Type B pancreatic cell (in vitro differentiated cells): ENCODE results near the gene LRRC17. TPM values are rescaled to one million over a fixed set of nuclear protein-coding genes. Genes with fewer than 3 reads are reported as not detected.

Experiments used
- DNase-seq: peaks from one replicate; pipeline ENCODE4 v3.0.0; 2021; ENCODE audit warnings: mixed read lengths; ENCODE audit not compliant: unreplicated experiment; ENCODE audit errors: extremely low spot score
- H3K27ac Mint-ChIP-seq: 2 replicates; pipeline ENCODE4 v1.8.0; 2021; ENCODE audit warnings: mild to moderate bottlenecking, mixed read lengths
- H3K27me3 Mint-ChIP-seq: 2 replicates; pipeline ENCODE4 v1.8.0; 2021; ENCODE audit warnings: mixed read lengths
- H3K36me3 Mint-ChIP-seq: 2 replicates; pipeline ENCODE4 v1.8.0; 2021; ENCODE audit warnings: mixed read lengths
- H3K4me1 Mint-ChIP-seq: one replicate; pipeline ENCODE4 v1.8.0; 2021; ENCODE audit warnings: mixed read lengths; ENCODE audit not compliant: unreplicated experiment
- H3K4me3 Mint-ChIP-seq: 2 replicates; pipeline ENCODE4 v1.8.0; 2021; ENCODE audit warnings: mild to moderate bottlenecking, mixed read lengths
- H3K9me3 Mint-ChIP-seq: 2 replicates; pipeline ENCODE4 v1.8.0; 2021; ENCODE audit warnings: mixed read lengths
- total RNA-seq: library from RNA; stranded (reverse); gene quantifications from 2 replicates; pipeline ENCODE4 v1.2.1, GENCODE V29; 2021; ENCODE audit warnings: low replicate concordance
- TF ChIP-seq, protein P1 (sequence below): fragments of 200-600 bp; sonication (generic); conservative IDR thresholded peaks from 2 replicates; pipeline ENCODE4 v1.5.0; 2021; ENCODE audit warnings: antibody characterized with exemption, mild to moderate bottlenecking

The LRRC17 gene
- total RNA-seq, 1 donor from 2014 or later, result 68.3 TPM

DNA sequence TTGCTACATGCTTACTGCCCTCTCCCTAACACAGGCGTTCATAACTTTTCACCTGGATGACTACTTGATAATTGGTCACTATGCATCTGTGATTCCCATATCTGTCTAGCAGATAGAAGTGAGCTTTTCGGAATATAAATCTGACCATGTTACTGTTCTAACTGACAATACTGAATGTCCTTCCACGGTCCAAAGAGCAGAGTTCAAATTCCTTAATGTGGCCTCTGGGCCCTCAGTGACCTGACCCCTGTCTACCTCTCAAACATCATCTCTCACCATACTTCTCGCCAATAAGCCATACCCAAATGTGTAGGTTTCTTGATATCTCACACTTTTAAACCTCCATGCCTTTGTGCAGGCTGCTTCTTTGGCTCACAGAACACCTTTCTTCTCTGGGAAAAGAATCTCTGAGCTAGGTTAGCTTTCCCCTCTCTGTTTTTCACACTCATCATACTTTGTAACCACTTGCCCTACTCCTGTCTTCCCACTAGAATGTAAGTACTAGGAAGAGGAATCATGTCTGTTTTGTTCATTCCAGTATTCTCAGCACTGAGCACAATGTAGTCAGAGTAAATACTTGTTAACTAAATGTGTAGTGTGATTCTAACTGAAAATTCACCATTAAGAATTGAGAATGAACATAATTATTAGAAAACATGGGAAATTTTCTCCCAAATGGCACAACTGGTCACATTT is 39.2 kb upstream of the LRRC17 start:
- Mint-ChIP-seq H3K27ac (peak overlapping the region; percentile 74), H3K4me1 (peaks cover 33% of the 10 kb centered on the region), H3K27me3 (no peaks in the 10 kb centered on the region), H3K9me3 (peaks cover 8% of the 10 kb centered on the region), H3K4me3 (no peak overlapping the region), H3K36me3 (no peaks in the 10 kb centered on the region)
- TF ChIP-seq, protein P1, sequence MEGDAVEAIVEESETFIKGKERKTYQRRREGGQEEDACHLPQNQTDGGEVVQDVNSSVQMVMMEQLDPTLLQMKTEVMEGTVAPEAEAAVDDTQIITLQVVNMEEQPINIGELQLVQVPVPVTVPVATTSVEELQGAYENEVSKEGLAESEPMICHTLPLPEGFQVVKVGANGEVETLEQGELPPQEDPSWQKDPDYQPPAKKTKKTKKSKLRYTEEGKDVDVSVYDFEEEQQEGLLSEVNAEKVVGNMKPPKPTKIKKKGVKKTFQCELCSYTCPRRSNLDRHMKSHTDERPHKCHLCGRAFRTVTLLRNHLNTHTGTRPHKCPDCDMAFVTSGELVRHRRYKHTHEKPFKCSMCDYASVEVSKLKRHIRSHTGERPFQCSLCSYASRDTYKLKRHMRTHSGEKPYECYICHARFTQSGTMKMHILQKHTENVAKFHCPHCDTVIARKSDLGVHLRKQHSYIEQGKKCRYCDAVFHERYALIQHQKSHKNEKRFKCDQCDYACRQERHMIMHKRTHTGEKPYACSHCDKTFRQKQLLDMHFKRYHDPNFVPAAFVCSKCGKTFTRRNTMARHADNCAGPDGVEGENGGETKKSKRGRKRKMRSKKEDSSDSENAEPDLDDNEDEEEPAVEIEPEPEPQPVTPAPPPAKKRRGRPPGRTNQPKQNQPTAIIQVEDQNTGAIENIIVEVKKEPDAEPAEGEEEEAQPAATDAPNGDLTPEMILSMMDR, result no peak
- no peak for DNase-seq

DNA sequence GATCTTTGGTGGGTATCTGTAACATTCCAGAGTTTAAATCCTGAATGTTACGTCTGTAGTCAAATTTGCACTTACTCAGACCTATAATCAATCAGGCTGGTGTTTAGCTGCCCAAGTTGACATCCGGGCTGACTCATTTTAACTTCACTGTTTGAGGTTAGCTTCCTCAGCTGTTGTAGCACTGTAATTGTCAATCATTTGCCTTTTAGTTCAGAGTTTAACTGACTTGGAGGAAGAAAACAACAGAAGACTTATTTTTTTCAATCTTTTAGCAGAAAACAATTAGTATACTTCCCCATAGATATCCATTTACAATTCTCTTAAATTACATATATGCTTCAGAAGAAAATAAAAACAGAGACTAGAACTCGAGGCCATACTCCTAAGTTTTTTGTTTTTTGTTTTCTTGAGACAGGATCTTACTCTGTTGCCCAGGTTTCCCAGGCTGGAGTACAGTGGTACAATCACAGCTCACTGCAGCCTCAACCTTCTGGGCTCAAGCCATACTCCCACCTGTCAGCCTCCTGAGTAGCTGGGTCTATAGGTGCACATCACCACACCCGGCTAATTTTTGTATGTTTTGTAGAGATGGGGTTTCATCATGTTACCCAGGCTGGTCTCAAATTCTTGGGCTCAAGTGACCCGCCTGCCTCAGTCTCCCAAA is 38.5 kb upstream of the LRRC17 start:
- peaks cover 8% of the 10 kb centered on the region for H3K9me3 Mint-ChIP-seq
- peaks cover 33% of the 10 kb centered on the region for H3K4me1 Mint-ChIP-seq
- DNase-seq, result no peak
- no peaks in the 10 kb centered on the region for H3K27me3 Mint-ChIP-seq
- peak overlapping the region; percentile 74 for H3K27ac Mint-ChIP-seq
- H3K4me3 Mint-ChIP-seq, result no peak overlapping the region
- H3K36me3 Mint-ChIP-seq, result no peaks in the 10 kb centered on the region
- TF ChIP-seq, protein P1, result no peak

DNA sequence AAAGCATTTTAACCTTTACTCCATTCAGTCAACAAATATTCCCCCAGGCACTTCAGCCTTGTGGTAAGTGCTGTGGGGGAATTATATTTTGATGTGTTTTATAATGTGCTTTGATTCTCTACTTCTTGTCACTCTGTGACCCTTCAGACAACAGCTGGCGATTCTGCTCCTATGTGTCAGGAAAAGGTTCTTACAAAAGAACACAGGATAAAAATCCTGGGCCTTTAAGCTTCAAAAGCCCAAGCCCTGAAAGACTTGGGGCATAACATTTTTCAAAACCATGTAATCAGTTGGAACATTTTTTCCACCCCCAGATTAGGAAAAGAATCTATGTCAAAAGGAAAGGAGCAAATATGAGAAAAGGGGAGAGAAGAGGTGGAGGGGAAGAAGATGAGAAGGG is 37.8 kb upstream of the LRRC17 start:
- H3K36me3 Mint-ChIP-seq, result no peaks in the 10 kb centered on the region
- TF ChIP-seq, protein P1, result no peak
- H3K4me3 Mint-ChIP-seq, result no peak overlapping the region
- H3K27me3 Mint-ChIP-seq, result no peaks in the 10 kb centered on the region
- peaks cover 8% of the 10 kb centered on the region for H3K9me3 Mint-ChIP-seq
- no peak for DNase-seq
- H3K4me1 Mint-ChIP-seq, result peaks cover 33% of the 10 kb centered on the region
- H3K27ac Mint-ChIP-seq, result peak overlapping the region; percentile 94

DNA sequence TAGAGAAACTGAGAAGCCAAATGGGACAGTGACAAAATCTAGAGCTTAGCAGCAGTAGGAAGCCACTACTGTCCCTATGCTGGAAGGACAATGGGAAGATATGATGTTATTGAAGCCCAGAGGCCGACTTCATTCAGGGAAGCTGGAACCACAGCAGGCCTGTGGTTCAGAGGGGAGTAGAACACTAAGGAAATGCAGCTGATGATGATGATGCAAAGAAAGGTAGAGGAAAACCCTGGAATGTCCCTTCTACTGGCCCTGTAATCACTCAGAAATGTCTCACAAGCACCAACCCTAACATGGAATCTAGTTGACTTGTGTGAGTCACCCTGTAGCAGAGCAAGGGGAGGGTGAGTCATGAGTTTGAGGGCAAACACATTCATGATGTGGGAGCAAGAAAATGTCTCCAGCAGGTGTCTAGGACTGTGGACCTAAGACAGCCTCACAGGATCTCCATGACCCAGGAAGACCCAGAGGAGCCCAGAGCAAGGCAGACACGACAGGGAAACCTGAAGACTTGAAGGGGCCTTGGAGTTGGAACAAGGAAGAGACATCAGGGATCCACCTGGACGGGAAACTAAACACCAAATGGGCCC is 37.0 kb upstream of the LRRC17 start:
- H3K9me3 Mint-ChIP-seq, result peaks cover 8% of the 10 kb centered on the region
- peaks cover 33% of the 10 kb centered on the region for H3K4me1 Mint-ChIP-seq
- H3K4me3 Mint-ChIP-seq, result peak overlapping the region; percentile 62
- no peaks in the 10 kb centered on the region for H3K27me3 Mint-ChIP-seq
- TF ChIP-seq, protein P1, result no peak
- H3K36me3 Mint-ChIP-seq, result no peaks in the 10 kb centered on the region
- no peak for DNase-seq
- peak overlapping the region; percentile 94 for H3K27ac Mint-ChIP-seq

DNA sequence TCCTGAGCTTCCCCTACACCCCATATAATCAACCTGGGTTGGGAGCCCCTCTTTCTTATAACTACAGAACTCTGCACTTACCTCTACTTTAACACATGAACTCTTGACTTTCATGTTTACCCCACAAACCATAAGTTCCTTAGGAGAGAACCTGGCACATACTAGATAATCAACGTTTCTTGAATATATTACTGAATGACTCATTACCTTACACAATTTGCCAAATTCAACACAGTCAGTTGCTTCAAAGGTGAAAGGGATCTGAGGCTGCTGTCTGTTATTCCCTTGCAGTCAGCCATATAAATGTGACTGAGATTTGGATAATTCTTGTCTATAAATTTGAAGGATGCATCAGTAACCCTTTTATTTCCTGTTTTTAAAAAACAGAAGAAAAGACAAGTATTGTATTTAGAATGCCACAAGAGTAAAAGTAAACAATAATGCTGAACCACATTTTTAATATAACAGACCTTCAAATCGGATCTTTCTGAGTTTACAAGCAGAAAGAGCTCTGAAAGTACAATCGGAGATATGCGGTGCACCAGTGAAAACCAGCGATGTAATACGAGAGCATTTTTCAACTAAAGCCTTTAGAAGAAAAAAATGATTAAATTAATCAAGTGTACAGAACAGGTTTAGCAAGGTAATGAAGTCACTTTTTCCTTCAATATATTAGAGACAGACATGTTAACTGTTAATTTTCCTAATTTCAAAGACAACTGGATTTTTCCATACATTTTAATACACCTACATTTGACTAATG is 29.5 kb upstream of the LRRC17 start:
- DNase-seq, result no peak
- Mint-ChIP-seq H3K9me3 (no peaks in the 10 kb centered on the region), H3K27me3 (no peaks in the 10 kb centered on the region), H3K36me3 (no peaks in the 10 kb centered on the region), H3K4me3 (peak overlapping the region; percentile 56), H3K4me1 (peaks cover 7% of the 10 kb centered on the region), H3K27ac (peak overlapping the region; percentile 71)
- TF ChIP-seq, protein P1, result no peak
